GM18907 (cell line): Measurements from ENCODE around the gene DLG2.
"Not testable (repeated sequence)": the region's sequence is repeated elsewhere in the genome, so short reads cannot be mapped to it uniquely, and the experiment has no call there.

Source experiments
- ATAC-seq: cut with Tn5 transposase; IDR thresholded peaks from one replicate; pipeline ENCODE4 v1.9.1; 2021; ENCODE audit warnings: mild to moderate bottlenecking, moderate library complexity; ENCODE audit not compliant: unreplicated experiment

The DLG2 gene

GRCh38 chr11:85647078-85647477, 19.9 kb upstream of the DLG2 start:
- ATAC-seq = no peak

- no peak for ATAC-seq
Measured at GRCh38 chr11:85643191-85643614, 16.1 kb upstream of the DLG2 start.

- ATAC-seq = no peak
Measured at GRCh38 chr11:85634747-85635146, 7.6 kb upstream of the DLG2 start.

GRCh38 chr11:85628771-85629341, 1.7 kb upstream of the DLG2 start:
- peak; percentile 15 for ATAC-seq

- ATAC-seq = peak; percentile 99
Measured at GRCh38 chr11:85627998-85628770, 1.0 kb upstream of the DLG2 start, which contains the start of gene TMEM126B. TSS of gene TMEM126B (plus strand) at chr11:85628593. CDS start at chr11:85628608, 15 bp downstream.

- no peak for ATAC-seq
Measured at GRCh38 chr11:85626496-85626895, 648 bp downstream of the DLG2 start.

GRCh38 chr11:85620256-85620655, 6.9 kb downstream of the DLG2 start:
- no peak for ATAC-seq

GRCh38 chr11:85619499-85619898, 7.6 kb downstream of the DLG2 start:
- no peak for ATAC-seq

GRCh38 chr11:85611643-85612042, 15.5 kb downstream of the DLG2 start:
- ATAC-seq = not testable (repeated sequence)

GRCh38 chr11:85609286-85609685, 17.9 kb downstream of the DLG2 start:
- ATAC-seq = not testable (repeated sequence)

GRCh38 chr11:85608621-85609020, 18.5 kb downstream of the DLG2 start:
- ATAC-seq = not testable (repeated sequence)

GRCh38 chr11:85606237-85606636, 20.9 kb downstream of the DLG2 start:
- ATAC-seq = not testable (repeated sequence)

GRCh38 chr11:85603220-85603619, 23.9 kb downstream of the DLG2 start:
- ATAC-seq = no peak

- no peak for ATAC-seq
Measured at GRCh38 chr11:85602526-85603213, 24.5 kb downstream of the DLG2 start.

- no peak for ATAC-seq
Measured at GRCh38 chr11:85599083-85599482, 28.1 kb downstream of the DLG2 start.

- no peak for ATAC-seq
Measured at GRCh38 chr11:85596886-85597285, 30.3 kb downstream of the DLG2 start.

GRCh38 chr11:85595285-85595884, 31.8 kb downstream of the DLG2 start:
- ATAC-seq = peak; percentile 73

GRCh38 chr11:85590848-85591483, 36.2 kb downstream of the DLG2 start:
- ATAC-seq = peak; percentile 67

- no peak for ATAC-seq
Measured at GRCh38 chr11:85589373-85589772, 37.8 kb downstream of the DLG2 start.

GRCh38 chr11:85582111-85582510, 45.0 kb downstream of the DLG2 start:
- peak; percentile 58 for ATAC-seq

GRCh38 chr11:85575388-85575787, 51.8 kb downstream of the DLG2 start:
- ATAC-seq = no peak
